BJ (cell line): ENCODE results near the gene BCAS1. TPM values are rescaled to one million over a fixed set of nuclear protein-coding genes. Genes with fewer than 3 reads are reported as not detected.
"Not testable (repeated sequence)": the region's sequence is repeated elsewhere in the genome, so short reads cannot be mapped to it uniquely, and the experiment has no call there.

Source experiments
- CTCF ChIA-PET: fragments of 350-600 bp; formaldehyde crosslinking; extraction: SDS; loops from one replicate; lab custom pipeline; 2021; ENCODE audit warnings: antibody characterized with exemption, inconsistent platforms; lab: Yijun Ruan, JAX
- POLR2A ChIA-PET: fragments of 300-600 bp; sonication (Branson Sonifier 250); formaldehyde crosslinking; extraction: SDS; loops from one replicate; lab custom pipeline; 2021; ENCODE audit warnings: antibody characterized with exemption; lab: Charles Lee
- DNase-seq: peaks from one replicate; pipeline ENCODE4 v3.0.0-alpha.2; 2011; ENCODE audit warnings: low read depth
- H3K27me3 ChIP-seq: 2 replicates; pipeline ENCODE4 v1.6.0; 2011; ENCODE audit warnings: low read length; ENCODE audit not compliant: control insufficient read depth, insufficient read depth
- H3K36me3 ChIP-seq: 2 replicates; pipeline ENCODE4 v1.5.1; 2011; ENCODE audit warnings: low read length; ENCODE audit not compliant: control insufficient read depth, insufficient read depth
- H3K4me3 ChIP-seq: 2 replicates; pipeline ENCODE4 v1.5.1; 2011; ENCODE audit warnings: low read depth, mild to moderate bottlenecking, control low read depth, low read length
- CTCF ChIP-seq: IDR thresholded peaks from 2 replicates; pipeline ENCODE4 v1.5.1; 2011; ENCODE audit warnings: low read depth, mild to moderate bottlenecking, control low read depth, inconsistent platforms, low read length, moderate library complexity; ENCODE audit not compliant: insufficient read depth
- polyA plus RNA-seq: library from polyadenylated mRNA; depleted of rRNA; stranded (reverse); fragments of >200 nt; gene quantifications from 2 replicates; pipeline ENCODE4 v1.2.3, GENCODE V29; 2011

BCAS1 gene
- polyA plus RNA-seq, 1 experiment = not detected

GRCh38 chr20:53975761-53976160 lies 94.6 kb downstream of the BCAS1 start:
- POLR2A ChIA-PET = no interaction called here

GRCh38 chr20:53974785-53975555 lies 95.4 kb downstream of the BCAS1 start:
- DNase-seq = no peak
- POLR2A ChIA-PET = no interaction called here
- CTCF ChIA-PET = interaction anchor here (0.6 kb wide), 1 partner anchor 245 kb away, joined by 4 read pairs; no protein-coding TSS in a partner anchor

More at GRCh38 chr20:53975761-53976160, 94.6 kb downstream of the BCAS1 start:
- TF ChIP-seq CTCF = no peak
- no peak for DNase-seq
- Histone ChIP-seq H3K27me3 (no peaks in the 10 kb centered on the region), H3K4me3 (no peak overlapping the region), H3K36me3 (no peaks in the 10 kb centered on the region)
- CTCF ChIA-PET = no interaction called here

GRCh38 chr20:53973882-53974281 lies 96.5 kb downstream of the BCAS1 start:
- H3K36me3 ChIP-seq, POLR2A ChIA-PET: not testable (repeated sequence)

More at GRCh38 chr20:53974785-53975555, 95.4 kb downstream of the BCAS1 start:
- Histone ChIP-seq H3K4me3 (no peak overlapping the region), H3K27me3 (no peaks in the 10 kb centered on the region), H3K36me3 (no peaks in the 10 kb centered on the region)
- no peak for TF ChIP-seq CTCF

GRCh38 chr20:53972179-53972578 lies 98.2 kb downstream of the BCAS1 start:
- Histone ChIP-seq H3K36me3 (no peaks in the 10 kb centered on the region), H3K4me3 (no peak overlapping the region), H3K27me3 (no peaks in the 10 kb centered on the region)
- no peak for DNase-seq
- CTCF ChIA-PET = no interaction called here
- no peak for TF ChIP-seq CTCF
- POLR2A ChIA-PET = no interaction called here

More at GRCh38 chr20:53973882-53974281, 96.5 kb downstream of the BCAS1 start:
- not testable (repeated sequence) for H3K27me3 ChIP-seq, H3K4me3 ChIP-seq, DNase-seq
- CTCF ChIA-PET = interaction anchor here (0.8 kb wide), 1 partner anchor 10 kb away, joined by 3 read pairs; no protein-coding TSS in a partner anchor

- TF ChIP-seq CTCF = no peak
- Histone ChIP-seq H3K4me3 (no peak overlapping the region), H3K36me3 (no peaks in the 10 kb centered on the region), H3K27me3 (no peaks in the 10 kb centered on the region)
- no peak for DNase-seq
- ChIA-PET POLR2A (no interaction called here), CTCF (no interaction called here)
Measured at GRCh38 chr20:53971096-53971683, 99.2 kb downstream of the BCAS1 start.
